HepG2 (cell line): Measurements from ENCODE around the gene TMED9. TPM values are rescaled to one million over a fixed set of nuclear protein-coding genes. Genes with fewer than 3 reads are reported as not detected.
A peak's percentile ranks its signal among the peaks of the same experiment; 100 is the strongest.

Experiments used
- ATF7 ChIP-seq, 2 experiments: fragments of 450-650 bp in 1 of 2; sonication (generic) in 1 of 2; formaldehyde crosslinking in 1 of 2; IDR thresholded peaks; 2 replicates each; pipeline versions ENCODE4 v1.4.0 to v1.6.1; 2016 to 2020; ENCODE audit warnings: antibody characterized with exemption in 1 of 2, mild to moderate bottlenecking in 1 of 2, missing genetic modification reagents in 1 of 2
- EED ChIP-seq: sonication (generic); formaldehyde crosslinking; IDR thresholded peaks from 2 replicates; pipeline ENCODE4 v1.5.0; 2020; ENCODE audit warnings: mild to moderate bottlenecking, missing genetic modification reagents
- EHMT2 ChIP-seq: fragments of 200-600 bp; sonication (generic); IDR thresholded peaks from 2 replicates; pipeline ENCODE4 v1.7.0; 2017; ENCODE audit warnings: antibody characterized with exemption, low read depth, low read length, borderline replicate concordance
- ETV6 ChIP-seq: sonication (generic); formaldehyde crosslinking; conservative IDR thresholded peaks from 2 replicates; pipeline ENCODE4 v1.4.0; 2020; ENCODE audit warnings: missing genetic modification reagents
- HNRNPL ChIP-seq: fragments of 200-400 bp; formaldehyde crosslinking; IDR thresholded peaks from 2 replicates; pipeline ENCODE4 v1.6.1; 2017; ENCODE audit warnings: mild to moderate bottlenecking, low read depth, low read length
- KDM1A ChIP-seq: IDR thresholded peaks from 2 replicates; pipeline ENCODE4 v1.6.1; 2016; ENCODE audit warnings: missing compliant biosample characterization
- MYC ChIP-seq: sonication (generic); formaldehyde crosslinking; IDR thresholded peaks from 2 replicates; pipeline ENCODE4 v1.9.0; 2021; ENCODE audit warnings: missing genetic modification reagents, borderline replicate concordance
- NFYC ChIP-seq: IDR thresholded peaks from 2 replicates; pipeline ENCODE4 v1.6.1; 2016; ENCODE audit warnings: missing genetic modification reagents, missing compliant biosample characterization
- NPAS2 ChIP-seq: sonication (generic); formaldehyde crosslinking; IDR thresholded peaks from 2 replicates; pipeline ENCODE4 v1.8.0; 2022; ENCODE audit warnings: mild to moderate bottlenecking, missing genetic modification reagents, borderline replicate concordance
- NR2C2 ChIP-seq: sonication (generic); formaldehyde crosslinking; IDR thresholded peaks from 2 replicates; pipeline ENCODE4 v1.4.0; 2020; ENCODE audit warnings: missing genetic modification reagents, mild to moderate bottlenecking, moderate library complexity, borderline replicate concordance
- PHF8 ChIP-seq: sonication (generic); formaldehyde crosslinking; IDR thresholded peaks from 2 replicates; pipeline ENCODE4 v1.5.0; 2020; ENCODE audit warnings: missing genetic modification reagents
- PLRG1 ChIP-seq: fragments of 450-650 bp; conservative IDR thresholded peaks from 2 replicates; pipeline ENCODE4 v1.6.1; 2016
- RBM22 ChIP-seq: fragments of 200-400 bp; formaldehyde crosslinking; optimal IDR thresholded peaks from 2 replicates; pipeline ENCODE3; 2017; ENCODE audit warnings: mild to moderate bottlenecking, low read length, moderate library complexity
- RELA ChIP-seq: sonication (generic); formaldehyde crosslinking; IDR thresholded peaks from 2 replicates; pipeline ENCODE4 v1.4.0; 2020; ENCODE audit warnings: missing genetic modification reagents
- STAT5B ChIP-seq: sonication (generic); formaldehyde crosslinking; IDR thresholded peaks from 2 replicates; pipeline ENCODE4 v1.4.0; 2020; ENCODE audit warnings: missing genetic modification reagents
- SYNCRIP ChIP-seq: fragments of 200-400 bp; formaldehyde crosslinking; IDR thresholded peaks from 2 replicates; pipeline ENCODE4 v1.6.1; 2018; ENCODE audit warnings: mild to moderate bottlenecking, low read depth, low read length; ENCODE audit not compliant: insufficient read depth
- ZBTB7A ChIP-seq: sonication (generic); formaldehyde crosslinking; IDR thresholded peaks from 2 replicates; pipeline ENCODE4 v1.8.0; 2022; ENCODE audit warnings: mild to moderate bottlenecking, missing genetic modification reagents
- ZEB1 ChIP-seq: IDR thresholded peaks from 2 replicates; pipeline ENCODE4 v1.6.1; 2012; ENCODE audit warnings: mild to moderate bottlenecking, low read depth, inconsistent platforms; ENCODE audit not compliant: insufficient replicate concordance
- ZNF430 ChIP-seq: sonication (generic); formaldehyde crosslinking; IDR thresholded peaks from 2 replicates; pipeline ENCODE4 v1.9.0; 2021; ENCODE audit warnings: mild to moderate bottlenecking, missing genetic modification reagents
- ZNF432 ChIP-seq: sonication (generic); formaldehyde crosslinking; IDR thresholded peaks from 2 replicates; pipeline ENCODE4 v1.5.0; 2020; ENCODE audit warnings: missing genetic modification reagents, mild to moderate bottlenecking, borderline replicate concordance
- ZNF556 ChIP-seq: sonication (generic); formaldehyde crosslinking; IDR thresholded peaks from 2 replicates; pipeline ENCODE4 v1.4.0; 2020; ENCODE audit warnings: mild to moderate bottlenecking, missing genetic modification reagents, borderline replicate concordance
- ZNF724P ChIP-seq: sonication (generic); formaldehyde crosslinking; IDR thresholded peaks from 2 replicates; pipeline ENCODE4 v1.8.0; 2022; ENCODE audit warnings: missing genetic modification reagents, borderline replicate concordance
- ZNF766 ChIP-seq: sonication (generic); formaldehyde crosslinking; IDR thresholded peaks from 2 replicates; pipeline ENCODE4 v1.5.0; 2020; ENCODE audit warnings: missing genetic modification reagents, borderline replicate concordance
- ZSCAN21 ChIP-seq: sonication (generic); formaldehyde crosslinking; IDR thresholded peaks from 2 replicates; pipeline ENCODE4 v1.8.0; 2022; ENCODE audit warnings: mild to moderate bottlenecking, missing genetic modification reagents, moderate library complexity, borderline replicate concordance
- polyA plus RNA-seq, 8 experiments: library from polyadenylated mRNA; depleted of rRNA in 3 of 8; stranded (reverse) in 7 of 8; unstranded in 1 of 8; fragments of >200 nt; fragmentation: Illumina TruSeq in 4 of 8; extraction: Trizol in 4 of 8; gene quantifications; 2 replicates each; pipeline versions ENCODE4 v1.2.1 to v1.2.3, GENCODE V29; 2011 to 2016; ENCODE audit warnings: low read depth in 4 of 8, missing spikeins in 1 of 8, mixed read lengths in 1 of 8; ENCODE audit not compliant: insufficient read depth in 1 of 8
- total RNA-seq, 5 experiments: library from RNA; depleted of rRNA; stranded (reverse); fragments of >200 nt; fragmentation: Illumina TruSeq; extraction: Trizol; gene quantifications; 2 replicates each; pipeline ENCODE4 v1.2.3, GENCODE V29; 2016; ENCODE audit warnings: low read depth in 1 of 5
- TF ChIP-seq, protein P1 (sequence below): sonication (generic); formaldehyde crosslinking; IDR thresholded peaks from 2 replicates; pipeline ENCODE4 v1.8.1; 2023; ENCODE audit warnings: missing genetic modification reagents, mild to moderate bottlenecking, borderline replicate concordance
- TF ChIP-seq, protein P2 (sequence below): sonication (generic); formaldehyde crosslinking; IDR thresholded peaks from 2 replicates; pipeline ENCODE4 v1.5.0; 2020; ENCODE audit warnings: missing genetic modification reagents
- TF ChIP-seq, protein P3 (sequence below): sonication (generic); formaldehyde crosslinking; IDR thresholded peaks from 2 replicates; pipeline ENCODE4 v1.8.0; 2022; ENCODE audit warnings: mild to moderate bottlenecking, missing genetic modification reagents, moderate library complexity
- TF ChIP-seq, protein P4 (sequence below): sonication (generic); formaldehyde crosslinking; conservative IDR thresholded peaks from 2 replicates; pipeline ENCODE4 v1.8.0; 2022; ENCODE audit warnings: low read depth, missing genetic modification reagents

The TMED9 gene
- total and polyA plus RNA-seq, 2 of the 13 experiments (the other 11 are each of a cell fraction or from before 2014, with no cell fraction given): 161 to 350 TPM

DNA sequence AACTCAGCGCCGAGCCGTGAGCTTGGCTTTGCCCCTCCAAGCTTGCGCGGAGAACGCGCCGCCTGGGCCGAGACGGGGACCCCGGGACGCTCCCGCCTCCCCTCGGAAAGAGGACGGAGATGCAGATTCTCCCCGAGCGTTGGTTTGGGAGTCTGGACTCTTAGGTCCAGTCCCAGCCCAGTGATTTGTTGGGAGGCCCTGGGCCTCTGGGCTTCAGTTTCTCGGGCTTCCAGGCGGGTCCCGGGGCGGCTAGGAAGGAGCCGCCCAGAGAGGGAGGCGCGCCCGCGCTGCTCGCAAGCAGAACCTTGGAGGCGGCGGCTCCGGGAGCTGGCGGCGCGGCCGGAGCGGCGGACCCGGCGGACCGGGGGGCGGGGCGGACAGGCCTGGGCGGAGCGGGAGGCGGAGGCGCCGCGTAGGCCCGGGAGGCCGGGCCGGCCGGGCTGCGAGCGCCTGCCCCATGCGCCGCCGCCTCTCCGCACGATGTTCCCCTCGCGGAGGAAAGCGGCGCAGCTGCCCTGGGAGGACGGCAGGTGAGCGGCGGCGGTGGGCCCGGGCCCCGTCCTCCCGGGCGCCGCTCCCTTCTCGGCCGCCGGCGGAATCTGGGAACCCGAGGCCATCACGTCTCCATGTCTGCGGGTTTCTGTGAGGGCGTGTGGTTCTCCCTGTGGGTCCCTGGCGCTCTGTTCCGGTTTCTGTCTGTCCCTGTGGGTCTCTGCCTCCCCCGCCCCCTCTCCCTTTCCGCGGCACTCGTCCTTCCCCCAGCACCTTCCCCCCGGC lies 7.9 kb downstream of the TMED9 start, which contains the start of gene B4GALT7 (continued):
- TF ChIP-seq ZNF556 (CRISPR knock-in tag) (peak; percentile 84; the same call in 1 of the 2 replicates), ZNF724P (0 out of 2 replicates have a peak, but pooled peaks have one; percentile 32), HNRNPL (no peak), EED (CRISPR knock-in tag) (peak; percentile 84; the same call in 1 of the 2 replicates), NPAS2 (CRISPR knock-in tag) (no peak), STAT5B (0 out of 2 replicates have a peak, but pooled peaks have one; percentile 38), ZEB1 (peak; percentile 18), MYC (CRISPR knock-in tag) (peak; percentile 56; the same call in 1 of the 2 replicates), PLRG1 (no peak), KDM1A (no peak), ZNF766 (CRISPR knock-in tag) (no peak), ZSCAN21 (CRISPR knock-in tag) (peak; percentile 88), ETV6 (CRISPR knock-in tag) (no peak), SYNCRIP (no peak), ZBTB7A (CRISPR knock-in tag) (no peak), ATF7 (IDR thresholded peaks at IDR 0.05) (no peak), ATF7 (CRISPR knock-in tag; IDR thresholded peaks at IDR 0.05) (no peak), ZNF430 (0 out of 2 replicates have a peak, but pooled peaks have one; percentile 32), EHMT2 (no peak), RELA (CRISPR knock-in tag) (peak; percentile 42; the same call in 1 of the 2 replicates), ZNF432 (CRISPR knock-in tag) (no peak), PHF8 (CRISPR knock-in tag) (peak; percentile 86), NFYC (CRISPR knock-in tag) (no peak), RBM22 (peak; percentile 67), NR2C2 (CRISPR knock-in tag) (peak; percentile 81)
- TF ChIP-seq, protein P1, sequence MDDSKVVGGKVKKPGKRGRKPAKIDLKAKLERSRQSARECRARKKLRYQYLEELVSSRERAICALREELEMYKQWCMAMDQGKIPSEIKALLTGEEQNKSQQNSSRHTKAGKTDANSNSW (CRISPR knock-in tag): 0 out of 2 replicates have a peak, but pooled peaks have one; percentile 67
- TF ChIP-seq, protein P2, sequence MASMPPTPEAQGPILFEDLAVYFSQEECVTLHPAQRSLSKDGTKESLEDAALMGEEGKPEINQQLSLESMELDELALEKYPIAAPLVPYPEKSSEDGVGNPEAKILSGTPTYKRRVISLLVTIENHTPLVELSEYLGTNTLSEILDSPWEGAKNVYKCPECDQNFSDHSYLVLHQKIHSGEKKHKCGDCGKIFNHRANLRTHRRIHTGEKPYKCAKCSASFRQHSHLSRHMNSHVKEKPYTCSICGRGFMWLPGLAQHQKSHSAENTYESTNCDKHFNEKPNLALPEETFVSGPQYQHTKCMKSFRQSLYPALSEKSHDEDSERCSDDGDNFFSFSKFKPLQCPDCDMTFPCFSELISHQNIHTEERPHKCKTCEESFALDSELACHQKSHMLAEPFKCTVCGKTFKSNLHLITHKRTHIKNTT (CRISPR knock-in tag): no peak
- TF ChIP-seq, protein P3, sequence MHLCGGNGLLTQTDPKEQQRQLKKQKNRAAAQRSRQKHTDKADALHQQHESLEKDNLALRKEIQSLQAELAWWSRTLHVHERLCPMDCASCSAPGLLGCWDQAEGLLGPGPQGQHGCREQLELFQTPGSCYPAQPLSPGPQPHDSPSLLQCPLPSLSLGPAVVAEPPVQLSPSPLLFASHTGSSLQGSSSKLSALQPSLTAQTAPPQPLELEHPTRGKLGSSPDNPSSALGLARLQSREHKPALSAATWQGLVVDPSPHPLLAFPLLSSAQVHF (CRISPR knock-in tag): no peak
- TF ChIP-seq, protein P4, sequence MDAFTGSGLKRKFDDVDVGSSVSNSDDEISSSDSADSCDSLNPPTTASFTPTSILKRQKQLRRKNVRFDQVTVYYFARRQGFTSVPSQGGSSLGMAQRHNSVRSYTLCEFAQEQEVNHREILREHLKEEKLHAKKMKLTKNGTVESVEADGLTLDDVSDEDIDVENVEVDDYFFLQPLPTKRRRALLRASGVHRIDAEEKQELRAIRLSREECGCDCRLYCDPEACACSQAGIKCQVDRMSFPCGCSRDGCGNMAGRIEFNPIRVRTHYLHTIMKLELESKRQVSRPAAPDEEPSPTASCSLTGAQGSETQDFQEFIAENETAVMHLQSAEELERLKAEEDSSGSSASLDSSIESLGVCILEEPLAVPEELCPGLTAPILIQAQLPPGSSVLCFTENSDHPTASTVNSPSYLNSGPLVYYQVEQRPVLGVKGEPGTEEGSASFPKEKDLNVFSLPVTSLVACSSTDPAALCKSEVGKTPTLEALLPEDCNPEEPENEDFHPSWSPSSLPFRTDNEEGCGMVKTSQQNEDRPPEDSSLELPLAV: no peak
